Activated naive CD4-positive, alpha-beta T cell treated with Interleukin-2 at 50 U/mL for 16 hours (primary cell): ENCODE data around the gene NFE2L1.
A peak's percentile ranks its signal among the peaks of the same experiment; 100 is the strongest.
"Not testable (repeated sequence)": the region's sequence is repeated elsewhere in the genome, so short reads cannot be mapped to it uniquely, and the experiment has no call there.

Experiments used
- DNase-seq: peaks from one replicate; pipeline ENCODE4 v3.0.0-alpha.2; 2020

Gene NFE2L1

DNA sequence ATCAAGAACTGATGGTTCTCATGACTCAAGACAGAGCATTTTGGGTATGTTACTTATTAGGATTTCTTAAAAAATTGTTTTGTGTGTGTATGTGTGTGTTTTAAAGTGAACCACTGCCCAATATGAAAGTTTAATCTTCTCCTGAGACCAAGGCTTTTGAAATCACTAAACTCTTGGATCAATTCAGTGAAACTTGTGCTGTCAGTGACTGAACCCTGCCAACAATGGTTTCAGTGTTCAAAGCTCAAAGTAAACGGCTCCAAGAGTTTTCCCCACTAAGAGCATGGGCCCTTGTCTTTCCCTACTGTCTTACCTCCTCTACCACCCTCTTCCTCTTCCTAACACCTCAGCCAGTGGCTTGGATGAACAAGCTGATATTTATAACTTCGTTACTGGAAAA, 22.0 kb downstream of the NFE2L1 start:
- no peak for DNase-seq

DNA sequence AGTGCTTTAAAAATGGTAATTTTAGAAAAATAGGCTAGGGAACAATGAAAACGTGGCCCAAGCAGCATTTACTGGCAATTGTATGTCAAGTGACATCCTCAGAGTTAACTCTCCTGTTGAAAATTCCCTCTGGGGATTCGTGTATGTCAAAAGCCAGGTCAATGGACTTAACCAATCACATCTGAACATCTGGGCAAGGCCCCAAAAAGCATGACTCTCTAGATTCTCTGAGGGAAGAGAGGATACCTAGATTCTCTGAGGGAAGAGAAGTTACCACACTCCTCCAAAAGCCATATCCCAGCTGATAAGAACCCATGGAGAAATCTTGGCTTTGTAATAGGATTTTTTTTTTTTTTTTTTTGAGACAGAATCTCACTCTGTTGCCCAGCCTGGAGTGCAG, 23.5 kb downstream of the NFE2L1 start:
- DNase-seq = no peak

DNA sequence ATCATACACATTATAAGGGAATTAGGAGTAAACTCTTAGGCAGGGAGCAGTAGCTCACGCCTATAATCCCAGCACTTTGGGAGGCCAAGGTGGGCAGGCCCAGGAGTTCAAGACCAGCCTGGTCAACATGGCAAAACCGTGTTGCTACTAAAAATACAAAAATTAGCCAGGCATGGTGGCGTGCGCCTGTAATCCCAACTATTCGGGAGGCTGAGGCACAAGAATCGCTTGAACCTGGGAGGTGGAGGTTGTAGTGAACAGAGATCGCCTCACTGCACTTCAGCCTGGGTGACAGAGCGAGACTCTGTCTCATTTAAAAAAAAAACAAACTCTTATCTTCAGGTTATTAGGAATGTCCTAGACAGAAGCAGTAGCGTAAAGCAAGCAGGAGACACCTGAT, 24.7 kb downstream of the NFE2L1 start:
- not testable (repeated sequence) for DNase-seq

DNA sequence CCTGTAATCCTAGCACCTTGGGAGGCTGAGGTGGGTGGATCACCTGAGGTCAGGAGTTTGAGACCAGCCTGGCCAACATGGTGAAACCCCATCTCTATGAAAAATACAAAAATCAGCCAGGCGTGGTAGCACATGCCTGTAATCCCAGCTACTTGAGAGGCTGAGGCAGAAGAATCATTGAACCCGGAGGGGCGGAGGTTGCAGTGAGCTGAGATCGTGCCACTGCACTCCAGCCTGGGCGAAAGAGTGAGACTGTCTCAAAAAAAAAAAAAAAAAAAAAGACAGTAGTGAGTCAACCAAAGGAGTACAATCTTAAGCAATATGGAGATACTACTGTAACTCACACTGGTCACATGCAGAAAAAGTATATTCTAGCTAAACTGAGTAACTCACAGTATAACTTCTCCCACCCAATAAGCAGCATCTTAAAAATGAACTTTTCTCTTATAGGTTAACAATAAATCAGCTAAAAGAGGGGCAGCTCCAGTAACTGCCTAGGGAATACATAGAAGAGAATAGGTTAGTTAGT, 25.5 kb downstream of the NFE2L1 start:
- DNase-seq = not testable (repeated sequence)

DNA sequence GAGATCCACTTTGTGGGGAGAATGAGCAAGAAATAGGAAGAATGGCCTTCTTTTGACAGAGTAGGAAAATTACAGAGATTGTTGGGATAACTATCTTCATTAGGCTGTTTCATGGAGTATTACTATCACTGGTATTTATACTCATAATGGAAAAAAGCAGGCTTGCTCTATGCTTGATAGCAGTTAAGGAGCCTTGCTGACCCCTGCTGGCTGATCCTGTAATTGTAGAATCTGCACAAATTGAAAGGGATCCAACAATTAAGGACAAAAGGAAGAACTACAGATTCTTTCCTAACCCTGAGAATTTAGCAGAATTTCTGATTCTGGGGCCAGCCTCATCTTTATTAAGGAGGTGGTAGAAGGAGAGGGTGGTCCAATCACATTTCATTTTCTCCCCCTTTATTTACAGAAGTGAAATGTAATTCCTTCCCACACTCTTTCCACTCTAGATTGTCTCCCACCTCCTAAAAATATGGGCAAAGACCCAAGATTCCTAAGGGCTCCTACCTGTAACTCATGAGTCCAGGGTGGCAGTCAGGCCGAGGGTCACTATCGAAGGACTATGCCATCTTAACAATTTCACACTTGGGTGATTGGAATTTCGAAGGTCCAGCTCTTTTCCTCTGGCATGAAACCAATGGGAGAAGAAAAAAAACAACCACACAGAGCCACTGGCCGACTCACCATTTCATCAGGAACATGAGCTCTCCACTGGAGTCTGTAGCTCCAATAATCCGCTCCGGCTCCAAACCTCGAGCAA, 26.3 kb downstream of the NFE2L1 start:
- peak; percentile 73 for DNase-seq

DNA sequence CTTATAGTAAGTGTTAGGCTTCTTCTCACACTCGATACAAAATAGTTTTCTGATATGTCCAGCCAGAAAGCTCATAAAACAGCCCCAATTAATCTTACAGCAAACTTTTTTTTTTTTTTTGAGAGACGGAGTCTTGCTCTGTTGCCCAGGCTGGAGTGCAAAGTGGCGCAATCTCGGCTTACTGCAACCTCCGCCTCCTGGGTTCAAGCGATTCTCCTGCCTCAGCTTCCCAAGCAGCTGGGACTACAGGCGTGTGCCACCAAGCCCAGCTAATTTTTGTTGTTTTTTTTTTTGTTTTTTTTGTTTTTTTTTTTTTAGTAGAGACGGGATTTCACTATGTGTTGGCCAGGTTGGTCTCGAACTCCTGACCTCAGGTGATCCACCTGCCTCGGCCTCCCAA, 29.0 kb downstream of the NFE2L1 start:
- not testable (repeated sequence) for DNase-seq

DNA sequence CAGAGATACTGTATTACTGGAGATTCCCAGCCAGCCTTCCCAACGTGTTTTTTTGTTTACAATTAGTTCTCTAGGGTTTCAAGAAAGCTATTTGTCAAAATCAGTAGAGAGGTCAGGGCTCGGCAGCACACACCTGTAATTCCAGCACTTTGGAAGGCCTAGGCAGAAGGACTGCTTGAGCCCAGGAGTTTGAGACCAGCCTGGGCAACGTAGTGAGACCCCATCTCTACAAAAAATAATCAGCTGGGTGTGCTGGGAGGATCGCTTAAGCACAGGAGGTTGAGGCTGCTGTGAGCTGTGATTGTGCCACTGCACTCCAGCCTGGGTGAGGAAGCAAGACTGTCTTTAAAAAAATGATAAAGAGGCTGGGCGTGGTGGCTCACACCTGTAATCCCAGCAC, 33.7 kb downstream of the NFE2L1 start:
- no peak for DNase-seq

DNA sequence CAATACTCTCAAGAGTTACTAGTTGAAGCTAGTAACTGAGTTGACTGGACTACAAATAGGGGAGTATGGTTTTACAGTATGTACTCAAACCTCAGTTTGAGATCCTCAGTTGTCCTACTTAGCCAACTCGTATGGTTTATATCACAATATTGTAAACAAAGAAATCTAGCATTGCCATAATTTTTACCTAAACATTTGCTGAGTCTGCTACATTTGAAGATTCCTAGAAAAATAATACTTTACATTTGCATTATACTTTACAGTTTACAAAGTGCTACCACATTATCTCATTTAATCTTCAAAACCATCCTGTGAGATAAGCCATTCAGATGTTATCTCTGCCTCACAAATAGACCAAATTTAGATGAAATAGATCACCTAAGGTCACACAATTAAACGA, 36.8 kb downstream of the NFE2L1 start:
- DNase-seq = no peak

DNA sequence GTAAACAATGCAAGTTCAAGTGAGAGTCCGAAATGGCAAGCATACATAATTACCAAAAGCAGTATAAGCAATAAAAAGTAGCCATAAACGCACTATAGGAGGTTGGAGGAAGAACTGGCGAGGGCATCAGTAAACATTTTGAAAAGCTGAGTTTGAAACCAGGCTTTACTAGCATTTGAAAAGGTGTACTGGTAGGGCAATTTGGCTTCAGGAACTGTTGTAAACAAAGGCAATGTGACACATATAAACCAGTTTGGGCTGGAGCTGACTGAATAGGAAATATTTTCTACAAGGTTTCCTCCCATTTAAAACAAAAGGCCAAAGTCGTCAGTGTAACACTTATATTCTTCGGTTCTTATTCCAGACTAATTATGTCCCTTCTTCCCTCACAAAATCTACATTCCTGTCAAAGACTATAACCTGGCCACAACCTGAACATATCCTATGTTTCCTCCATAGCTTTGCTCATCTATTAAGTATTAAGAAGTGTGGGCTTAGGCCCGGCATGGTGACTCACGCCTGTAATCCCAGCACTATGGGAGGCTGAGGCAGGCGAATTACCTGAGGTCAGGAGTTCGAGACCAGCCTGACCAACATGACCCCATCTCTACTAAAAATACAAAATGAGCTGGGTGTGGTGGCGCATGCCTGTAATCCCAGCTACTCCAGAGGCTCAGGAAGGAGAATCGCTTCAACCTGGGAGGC, 45.3 kb downstream of the NFE2L1 start:
- no peak for DNase-seq

DNA sequence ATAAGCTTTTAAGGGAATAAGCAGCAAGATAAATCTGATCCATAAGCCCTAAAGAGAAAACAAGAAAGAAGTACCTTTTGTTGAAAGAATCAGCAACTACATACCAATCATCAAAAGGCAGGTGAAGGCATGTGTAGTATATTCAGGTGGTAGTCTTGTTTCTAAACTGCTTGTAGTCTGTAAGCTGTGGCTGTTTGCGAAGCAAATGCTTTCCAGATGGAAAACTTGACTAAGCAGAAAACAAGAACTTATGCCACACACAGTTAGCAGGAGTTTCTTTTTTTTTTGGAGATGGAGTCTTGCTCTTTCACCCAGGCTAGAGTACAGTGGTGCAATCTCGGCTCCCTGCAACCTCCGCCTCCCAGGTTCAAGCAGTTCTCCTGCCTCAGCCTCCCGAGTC, 47.5 kb downstream of the NFE2L1 start:
- DNase-seq = no peak

DNA sequence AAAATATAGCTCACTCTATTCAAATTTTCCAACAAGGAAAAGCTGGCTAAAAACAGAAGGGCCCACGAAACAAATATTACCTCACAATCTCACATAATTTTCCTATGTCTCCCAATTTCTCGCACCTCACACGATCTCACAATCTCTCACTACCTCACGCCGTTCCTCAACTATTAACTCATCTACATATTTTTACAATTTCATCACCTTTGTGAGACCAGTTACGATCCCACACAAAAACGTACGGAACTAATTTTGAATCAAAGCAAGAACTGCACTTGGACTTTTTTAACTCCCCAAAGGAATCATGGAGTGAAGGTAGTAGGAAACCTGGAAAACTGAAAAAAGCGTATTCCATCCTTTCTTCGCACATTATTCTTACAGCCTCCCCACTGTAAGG, 52.0 kb downstream of the NFE2L1 start:
- no peak for DNase-seq

DNA sequence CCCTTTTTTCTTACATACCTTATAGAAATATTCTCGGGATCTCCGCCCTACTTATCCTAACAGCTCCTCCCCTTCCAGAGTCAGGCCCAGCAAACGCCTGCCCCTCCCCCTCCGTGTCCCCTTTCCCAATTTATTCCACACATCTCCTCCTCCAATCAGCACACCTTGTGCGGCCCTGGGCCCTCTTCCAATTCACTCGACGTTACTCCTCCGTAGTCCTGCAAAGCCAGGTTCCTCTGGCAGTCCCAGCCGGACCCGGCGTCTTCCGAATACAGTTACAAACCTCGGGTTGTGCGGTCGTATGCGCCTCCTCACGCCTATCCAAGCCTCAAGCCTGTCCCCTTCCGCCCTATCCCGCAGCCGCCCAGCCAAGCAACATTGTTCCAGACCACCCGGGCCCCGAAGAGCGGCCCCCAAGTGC, 52.4 kb downstream of the NFE2L1 start:
- no peak for DNase-seq

DNA sequence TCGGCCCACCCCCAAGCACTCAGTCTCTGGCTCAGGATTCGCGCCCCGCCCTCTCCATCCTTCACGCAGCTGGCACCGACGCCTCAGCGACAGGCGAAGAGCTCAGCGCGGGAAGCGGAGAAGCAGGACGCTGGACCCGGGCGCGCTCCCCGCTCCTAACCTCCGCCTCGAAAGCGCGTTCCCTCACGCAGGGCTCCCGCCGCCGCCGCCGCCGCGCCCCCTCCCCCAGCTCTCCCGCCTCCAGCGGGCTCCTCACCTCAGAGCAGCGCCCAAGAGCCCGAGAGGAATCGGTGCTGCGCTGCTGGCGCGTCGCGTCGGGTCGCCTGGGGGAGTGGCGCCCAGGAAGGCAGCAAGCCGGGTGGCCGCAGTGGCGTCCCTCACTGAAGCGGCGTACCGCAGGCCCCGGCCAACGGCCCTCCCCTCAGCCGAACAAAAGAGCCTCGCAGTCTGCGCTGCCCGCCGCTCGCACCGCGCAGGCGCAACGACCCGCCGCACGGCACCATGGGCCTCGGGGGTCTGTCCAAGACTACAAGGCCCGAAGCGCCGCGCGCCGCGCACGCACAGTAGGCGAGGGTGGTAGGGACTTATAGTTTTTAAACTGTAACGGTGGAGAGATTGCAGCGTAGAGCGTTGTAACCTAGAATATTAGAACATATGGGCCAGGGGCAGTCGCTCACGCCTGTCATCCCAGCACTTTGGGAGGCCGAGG, 53.0 kb downstream of the NFE2L1 start, which contains the start of gene CBX1:
Gene CBX1, minus strand, starts transcription at position 467 of the 709 bp plus-strand sequence. CDS start 24,474 bp downstream, outside the sequence.
- peak; percentile 95 for DNase-seq

DNA sequence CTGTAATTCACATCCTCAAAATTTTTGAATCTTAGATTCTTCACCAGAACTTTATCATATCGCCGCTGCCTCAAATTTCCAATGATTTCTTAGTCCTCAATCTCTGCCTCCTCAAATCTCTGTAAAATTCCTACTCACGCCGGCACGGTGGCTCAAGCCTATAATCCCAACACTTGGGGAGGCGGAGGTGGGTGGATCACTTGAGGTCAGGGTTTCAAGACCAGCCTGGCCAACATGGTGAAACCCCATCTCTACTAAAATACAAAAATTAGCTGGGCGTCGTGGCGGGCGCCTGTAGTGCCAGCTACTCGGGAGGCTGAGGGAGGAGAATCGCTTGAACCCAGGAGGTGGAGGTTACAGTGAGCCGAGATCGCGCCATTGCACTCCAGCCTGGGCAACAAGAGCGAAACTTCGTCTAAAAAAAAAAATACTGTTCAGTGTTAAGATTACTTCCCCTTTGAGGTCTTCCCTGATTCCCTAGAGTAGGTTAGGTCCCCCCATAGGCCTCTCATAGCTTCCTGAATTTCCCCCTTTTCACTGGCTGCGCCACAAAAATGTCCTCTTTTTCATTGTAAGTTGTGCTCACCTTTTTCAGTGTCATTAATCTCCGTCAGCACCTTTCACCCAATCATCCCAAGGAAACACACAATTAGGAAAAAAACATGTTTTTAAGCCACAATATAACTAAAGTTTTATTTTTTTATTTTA, 54.0 kb downstream of the NFE2L1 start:
- no peak for DNase-seq

DNA sequence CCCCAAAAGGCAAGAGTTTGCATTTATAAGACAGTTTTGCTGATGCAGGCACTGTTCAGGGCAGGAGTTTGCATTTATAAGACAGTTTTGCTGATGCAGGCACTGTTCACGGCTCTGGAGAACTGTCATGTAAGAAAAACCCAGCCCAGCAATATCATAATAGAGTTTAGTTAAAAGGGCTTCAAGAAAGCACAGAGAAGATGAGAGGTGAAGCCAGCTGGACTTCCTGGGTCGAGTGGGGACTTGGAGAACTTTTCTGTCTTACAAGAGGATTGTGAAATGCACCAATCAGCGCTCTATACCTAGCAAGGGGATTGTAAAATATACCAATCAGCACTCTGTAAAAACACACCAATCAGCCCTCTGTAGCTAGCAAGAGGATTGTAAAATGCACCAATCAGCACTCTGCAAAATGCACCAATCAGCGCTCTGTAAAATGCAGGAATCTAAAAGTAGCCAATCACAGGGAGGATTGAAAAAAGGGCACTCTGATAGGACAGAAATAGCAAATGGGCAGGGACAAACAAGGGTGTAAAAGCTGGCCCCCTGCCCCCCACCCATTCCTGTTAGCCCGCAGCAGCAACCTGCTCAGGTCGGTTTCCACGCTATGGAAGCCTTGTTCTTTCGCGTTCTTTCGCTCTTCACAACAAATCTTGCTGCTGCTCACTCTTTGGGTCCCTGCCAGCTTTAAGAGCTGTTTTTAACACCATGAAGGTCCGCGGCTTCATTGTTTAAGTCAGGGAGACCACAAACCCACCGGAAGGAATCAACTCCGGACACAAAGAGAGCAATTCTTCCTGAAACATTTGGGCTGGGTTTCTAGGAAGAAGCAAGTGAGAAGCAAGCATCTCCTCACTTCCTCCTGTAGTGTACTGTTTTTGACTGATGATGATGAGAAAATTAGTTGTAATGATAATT, 54.9 kb downstream of the NFE2L1 start:
- peak; percentile 24 for DNase-seq

DNA sequence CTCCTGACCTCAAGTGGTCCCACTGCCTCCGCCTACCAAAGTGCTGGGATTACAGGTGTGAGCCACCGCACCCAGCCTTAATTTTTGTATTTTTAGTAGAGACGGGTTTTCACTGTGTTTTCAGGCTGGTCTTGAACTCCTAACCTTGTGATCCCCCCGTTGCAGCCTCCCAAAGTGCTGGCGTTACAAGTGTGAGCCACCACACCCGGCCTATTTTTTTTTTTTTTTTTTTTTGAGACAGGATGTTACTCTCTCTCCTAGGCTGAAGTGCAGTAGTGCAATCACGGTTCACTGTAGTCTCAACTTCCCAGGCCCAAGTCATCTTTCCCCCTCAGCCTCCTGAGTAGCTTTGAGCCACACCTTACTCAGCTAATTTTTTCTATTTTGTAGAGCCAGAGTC, 56.3 kb downstream of the NFE2L1 start:
- no peak for DNase-seq

DNA sequence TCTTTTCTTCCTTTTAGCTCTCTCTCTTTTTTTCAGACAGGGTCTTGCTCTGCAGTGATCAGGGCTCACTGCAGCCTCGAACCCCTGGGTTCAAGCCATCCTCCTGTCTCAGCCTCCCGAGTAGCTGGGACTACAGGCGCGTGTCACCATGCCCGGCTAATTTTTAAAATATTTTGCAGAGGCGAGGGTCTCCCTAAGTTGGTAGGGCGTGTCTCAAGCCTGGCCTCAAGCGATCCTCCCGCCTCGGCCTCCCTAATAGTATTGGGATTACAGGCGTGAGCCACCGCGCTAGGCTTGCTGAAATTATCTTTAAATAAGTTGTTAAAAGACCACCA, 58.6 kb downstream of the NFE2L1 start:
- no peak for DNase-seq

DNA sequence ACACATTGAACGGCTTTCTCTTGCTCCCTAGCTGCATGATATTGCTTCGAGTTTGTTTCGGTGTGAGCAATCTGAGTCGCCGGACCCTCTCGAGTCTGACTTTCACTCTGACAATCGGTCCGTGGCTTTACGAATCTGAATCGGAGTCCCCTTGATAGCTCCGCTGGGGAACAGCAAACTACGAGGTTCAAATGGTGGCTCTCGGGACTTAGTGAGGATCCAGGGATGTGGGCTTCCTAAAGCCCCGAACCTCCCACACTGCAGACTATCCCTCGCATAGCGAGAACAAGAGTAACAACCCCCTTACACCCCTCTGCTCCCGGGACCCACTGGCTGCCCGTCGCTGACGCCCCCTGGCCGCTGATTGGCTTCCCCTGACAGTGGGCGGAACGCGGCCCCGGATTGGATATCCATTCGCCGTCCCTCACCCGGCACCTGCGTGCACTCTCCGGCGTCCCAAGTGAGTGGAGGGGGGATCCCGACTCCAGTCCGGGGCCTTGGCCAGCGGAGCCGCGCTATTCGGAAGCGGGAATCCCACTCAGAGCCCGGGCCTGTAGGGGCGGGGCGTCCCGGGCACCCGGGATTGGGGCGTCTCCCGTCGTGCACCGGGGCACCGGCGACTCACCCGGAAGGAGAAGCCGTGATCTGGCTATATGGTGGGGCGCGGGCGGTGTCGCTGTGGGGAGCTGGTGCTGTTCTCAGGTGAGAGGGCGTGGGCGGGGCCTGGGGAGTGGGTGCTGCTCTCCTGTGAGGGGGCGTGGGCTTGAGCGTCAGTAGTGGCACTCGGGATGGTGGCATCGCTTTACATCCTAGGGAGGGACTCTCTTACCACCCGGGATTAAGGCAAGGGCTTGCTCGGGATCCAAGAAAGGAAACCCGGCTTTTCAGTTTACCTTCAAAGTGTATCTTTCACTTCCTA, 59.2 kb downstream of the NFE2L1 start, which contains the start of gene SNX11:
Gene SNX11, plus strand, starts transcription at position 630 of the 919 bp plus-strand sequence. CDS start 4,278 bp downstream, outside the sequence.
- peak; percentile 94 for DNase-seq

DNA sequence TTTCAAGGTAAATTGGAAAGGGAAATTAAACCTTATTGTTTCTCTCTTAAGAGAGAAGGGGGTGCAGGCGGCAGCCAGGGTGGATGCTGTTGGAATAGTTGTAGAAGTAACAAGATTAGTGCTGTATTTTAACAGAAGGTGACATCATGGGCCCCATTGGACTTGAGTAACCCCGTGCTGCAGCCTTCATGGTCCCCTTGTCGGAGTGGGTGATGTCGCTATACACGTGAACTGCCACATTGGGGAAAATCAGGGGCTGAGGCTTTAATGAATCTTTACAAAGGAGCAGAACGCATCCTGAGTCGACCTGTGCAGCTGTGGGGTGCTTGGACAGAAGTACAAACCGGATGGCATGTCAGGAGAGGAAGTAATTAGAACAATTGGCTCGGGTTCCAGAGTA, 62.6 kb downstream of the NFE2L1 start:
- no peak for DNase-seq
